ENCODE results near the gene NLRP13.
"Not testable (repeated sequence)": the region's sequence is repeated elsewhere in the genome, so short reads cannot be mapped to it uniquely, and the experiment has no call there.

Gene NLRP13

DNA sequence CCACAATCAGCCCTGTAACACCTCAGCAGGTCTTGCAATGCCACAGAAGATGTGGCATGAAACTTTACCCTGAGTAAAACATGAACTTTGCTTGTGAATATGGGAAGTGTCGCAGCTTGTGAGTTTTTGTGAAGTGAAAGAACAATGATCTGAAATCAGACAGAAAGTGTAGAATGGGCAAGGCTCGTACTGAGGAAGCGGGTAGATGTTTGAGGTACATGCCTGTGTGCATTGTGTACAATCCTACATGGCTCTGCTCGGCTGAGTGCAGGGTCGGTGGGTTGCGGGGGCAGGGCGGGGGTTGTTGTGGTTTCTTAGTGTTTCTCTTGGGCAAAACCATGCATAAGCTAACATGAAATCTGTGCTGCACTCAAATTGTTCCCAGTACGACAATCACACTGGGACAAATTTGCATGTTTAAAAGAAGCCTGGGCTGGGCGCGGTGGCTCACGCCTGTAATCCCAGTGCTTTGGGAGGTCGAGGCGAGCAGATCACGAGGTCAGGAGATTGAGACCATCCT is 1.1 kb downstream of the NLRP13 start:
- Histone ChIP-seq H3K36me3 (replicated peaks) (no peaks in the 10 kb centered on the region), H3K4me3 (ENCODE audit: low read depth, low read length) (no peak overlapping the region), H3K27ac (no peak overlapping the region), H3K27me3 (replicated peaks) (no peaks in the 10 kb centered on the region)
- TF ChIP-seq, protein P1, sequence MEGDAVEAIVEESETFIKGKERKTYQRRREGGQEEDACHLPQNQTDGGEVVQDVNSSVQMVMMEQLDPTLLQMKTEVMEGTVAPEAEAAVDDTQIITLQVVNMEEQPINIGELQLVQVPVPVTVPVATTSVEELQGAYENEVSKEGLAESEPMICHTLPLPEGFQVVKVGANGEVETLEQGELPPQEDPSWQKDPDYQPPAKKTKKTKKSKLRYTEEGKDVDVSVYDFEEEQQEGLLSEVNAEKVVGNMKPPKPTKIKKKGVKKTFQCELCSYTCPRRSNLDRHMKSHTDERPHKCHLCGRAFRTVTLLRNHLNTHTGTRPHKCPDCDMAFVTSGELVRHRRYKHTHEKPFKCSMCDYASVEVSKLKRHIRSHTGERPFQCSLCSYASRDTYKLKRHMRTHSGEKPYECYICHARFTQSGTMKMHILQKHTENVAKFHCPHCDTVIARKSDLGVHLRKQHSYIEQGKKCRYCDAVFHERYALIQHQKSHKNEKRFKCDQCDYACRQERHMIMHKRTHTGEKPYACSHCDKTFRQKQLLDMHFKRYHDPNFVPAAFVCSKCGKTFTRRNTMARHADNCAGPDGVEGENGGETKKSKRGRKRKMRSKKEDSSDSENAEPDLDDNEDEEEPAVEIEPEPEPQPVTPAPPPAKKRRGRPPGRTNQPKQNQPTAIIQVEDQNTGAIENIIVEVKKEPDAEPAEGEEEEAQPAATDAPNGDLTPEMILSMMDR (IDR thresholded peaks at IDR 0.05; ENCODE audit: low read depth, low read length, missing control alignments): no peak
- in situ Hi-C loops (cut with HindIII; ENCODE audit: low pct_ligation_motif_present, low sequenced_read_pairs): no loop called here
- DNase-seq: no peak

DNA sequence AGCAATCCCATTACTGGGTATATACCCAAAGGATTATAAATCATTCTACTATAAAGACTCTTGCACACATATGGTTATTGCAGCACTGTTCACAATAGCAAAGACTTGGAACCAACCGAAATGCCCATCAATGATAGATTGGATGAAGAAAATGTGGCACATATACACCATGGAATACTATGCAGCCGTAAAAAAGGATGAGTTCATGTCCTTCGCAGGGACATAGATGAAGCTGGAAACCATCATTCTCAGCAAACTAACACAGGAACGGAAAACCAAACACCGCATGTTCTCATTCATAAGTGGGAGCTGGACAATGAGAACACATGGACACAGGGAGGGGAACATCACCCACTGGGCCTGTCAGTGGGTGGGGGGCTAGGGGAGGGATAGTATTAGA is 2.9 kb downstream of the NLRP13 start:
- DNase-seq; H3K27me3 ChIP-seq (replicated peaks); in situ Hi-C loops (cut with HindIII; ENCODE audit: low pct_ligation_motif_present, low sequenced_read_pairs); H3K4me3 ChIP-seq (ENCODE audit: low read depth, low read length); H3K27ac ChIP-seq; H3K36me3 ChIP-seq (replicated peaks): not testable (repeated sequence)

DNA sequence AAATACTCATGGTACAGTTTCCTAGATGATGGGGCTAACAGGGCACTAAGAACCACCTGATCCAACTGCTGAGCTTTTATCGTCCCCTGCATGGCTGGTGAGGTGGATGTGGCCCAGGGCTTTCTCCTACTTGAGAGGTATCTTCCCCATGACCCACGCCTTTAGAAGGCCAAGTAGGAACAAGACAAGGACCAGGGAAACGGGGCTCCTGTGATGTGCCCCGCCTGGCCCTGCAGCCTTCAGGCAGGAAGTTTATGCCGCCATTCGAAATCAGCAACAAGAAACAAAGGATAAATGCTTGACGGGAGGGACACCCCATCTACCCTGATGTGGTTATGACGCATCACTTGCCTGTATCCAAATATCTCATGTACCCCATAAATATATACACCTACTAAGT is 4.1 kb downstream of the NLRP13 start:
- Histone ChIP-seq H3K27ac (no peak overlapping the region), H3K36me3 (replicated peaks) (no peaks in the 10 kb centered on the region), H3K27me3 (replicated peaks) (no peaks in the 10 kb centered on the region), H3K4me3 (ENCODE audit: low read depth, low read length) (no peak overlapping the region)
- TF ChIP-seq, protein P1 (IDR thresholded peaks at IDR 0.05; ENCODE audit: low read depth, low read length, missing control alignments): no peak
- in situ Hi-C loops (cut with HindIII; ENCODE audit: low pct_ligation_motif_present, low sequenced_read_pairs): no loop called here
- DNase-seq: no peak

DNA sequence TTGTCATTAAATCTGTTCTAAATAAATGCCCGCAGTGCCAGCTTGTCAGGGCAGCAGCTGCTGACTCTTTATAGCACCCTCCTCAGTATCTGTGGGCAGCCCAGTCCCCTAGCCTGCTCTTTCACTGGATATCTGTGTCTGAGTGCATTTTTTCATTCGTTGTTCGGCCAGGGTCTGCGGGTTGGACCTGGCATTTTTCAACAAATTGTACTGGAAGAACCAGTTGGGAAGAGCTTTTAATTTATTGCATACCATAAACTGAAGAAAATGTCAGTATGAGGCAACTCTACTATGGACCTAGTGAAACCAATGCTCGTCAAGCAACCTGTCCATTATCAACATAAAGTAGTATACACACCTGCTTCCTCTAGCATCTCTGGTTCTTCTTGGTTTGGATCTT is 8.6 kb downstream of the NLRP13 start:
- H3K4me3 ChIP-seq (ENCODE audit: low read depth, low read length): no peak overlapping the region

DNA sequence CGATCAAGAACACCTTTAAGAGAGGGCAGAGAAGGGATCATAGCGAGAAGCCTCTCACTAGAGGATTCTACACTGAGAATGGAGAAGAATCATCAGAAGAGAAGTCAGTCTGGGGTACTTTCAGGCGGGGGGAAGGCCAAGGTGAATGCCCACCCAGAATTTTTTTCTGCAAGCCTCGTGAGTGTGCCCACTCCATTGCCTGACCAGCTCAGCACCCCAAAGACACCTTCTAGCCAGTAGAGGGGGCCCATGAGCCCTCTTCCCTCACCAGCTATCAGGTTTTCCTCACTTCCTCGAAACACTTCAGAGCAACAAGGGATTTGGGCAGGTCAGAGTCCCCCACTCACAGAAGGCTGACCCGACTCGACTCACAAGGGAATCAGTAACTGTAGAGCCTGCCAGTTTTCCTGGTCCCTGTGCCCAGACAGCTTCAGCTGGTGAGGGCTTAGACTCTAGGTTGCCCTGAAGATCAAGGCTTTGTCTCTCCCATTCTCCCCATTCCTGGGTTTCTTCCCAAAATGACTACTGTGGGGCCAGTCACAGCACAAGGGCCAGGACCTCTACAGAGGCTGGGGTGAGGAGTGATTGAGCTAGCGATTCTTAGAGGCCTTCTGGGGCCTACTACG is 18.4 kb downstream of the NLRP13 start:
- Histone ChIP-seq H3K4me3 (ENCODE audit: low read depth, low read length) (no peak overlapping the region), H3K27me3 (replicated peaks) (no peaks in the 10 kb centered on the region), H3K36me3 (replicated peaks) (no peaks in the 10 kb centered on the region), H3K27ac (no peak overlapping the region)
- DNase-seq: no peak
- TF ChIP-seq, protein P1 (IDR thresholded peaks at IDR 0.05; ENCODE audit: low read depth, low read length, missing control alignments): no peak
- in situ Hi-C loops (cut with HindIII; ENCODE audit: low pct_ligation_motif_present, low sequenced_read_pairs): no loop called here

More for the DNA sequence above, 8.6 kb downstream of the NLRP13 start:
- no peak overlapping the region for H3K27ac ChIP-seq
- no peak for DNase-seq
- no peaks in the 10 kb centered on the region for H3K36me3 ChIP-seq (replicated peaks)
- TF ChIP-seq, protein P1 (IDR thresholded peaks at IDR 0.05; ENCODE audit: low read depth, low read length, missing control alignments): no peak
- H3K27me3 ChIP-seq (replicated peaks): no peaks in the 10 kb centered on the region
- in situ Hi-C loops (cut with HindIII; ENCODE audit: low pct_ligation_motif_present, low sequenced_read_pairs): no loop called here

DNA sequence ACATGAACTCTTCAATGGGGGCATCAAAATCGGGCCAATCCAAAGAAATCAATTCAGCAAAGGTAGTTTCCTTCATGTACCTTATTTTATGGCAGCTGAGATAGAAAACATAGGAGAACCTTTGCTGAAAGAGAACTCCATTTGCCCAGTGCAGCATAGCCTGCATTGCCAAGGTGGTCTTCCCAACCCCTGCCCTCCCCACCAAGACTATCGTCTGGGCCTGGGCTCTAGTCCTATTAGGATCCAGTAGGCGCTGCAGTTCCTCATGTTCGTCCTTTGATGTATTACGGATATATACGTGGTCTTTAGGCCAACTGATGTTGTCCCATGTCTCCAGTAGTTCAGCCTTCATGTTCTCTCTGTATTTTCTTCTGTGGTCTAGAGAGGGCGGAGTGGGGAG is 19.2 kb downstream of the NLRP13 start:
- Histone ChIP-seq H3K4me3 (ENCODE audit: low read depth, low read length) (no peak overlapping the region), H3K36me3 (replicated peaks) (no peaks in the 10 kb centered on the region), H3K27me3 (replicated peaks) (no peaks in the 10 kb centered on the region), H3K27ac (no peak overlapping the region)
- TF ChIP-seq, protein P1 (IDR thresholded peaks at IDR 0.05; ENCODE audit: low read depth, low read length, missing control alignments): no peak
- DNase-seq: no peak
- in situ Hi-C loops (cut with HindIII; ENCODE audit: low pct_ligation_motif_present, low sequenced_read_pairs): no loop called here
